Measurements from ENCODE around the gene BLOC1S2.
"Not testable (repeated sequence)": the region's sequence is repeated elsewhere in the genome, so short reads cannot be mapped to it uniquely, and the experiment has no call there.

Gene BLOC1S2

GRCh38 chr10:100289641-100290040, 3.2 kb upstream of the BLOC1S2 start:
- no peak for DNase-seq

DNA sequence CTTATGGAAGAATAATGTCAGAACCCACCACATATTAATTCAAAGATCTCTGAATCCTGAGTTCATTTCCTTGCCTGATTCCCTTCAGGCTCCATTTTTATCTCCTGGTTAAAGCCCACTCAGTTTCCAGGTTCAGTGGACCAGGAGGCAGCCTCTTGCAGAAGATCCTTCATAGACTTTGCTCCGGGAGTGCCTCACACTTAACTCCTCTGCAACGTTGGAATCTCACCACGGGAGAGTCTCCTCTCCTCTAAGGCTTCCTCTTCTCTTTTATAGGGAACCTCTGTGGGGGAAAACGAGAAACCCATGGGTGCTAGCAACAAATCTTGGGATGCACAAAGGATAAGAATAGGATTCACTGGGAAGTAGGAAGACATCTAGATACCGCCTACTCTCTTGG, 1.7 kb upstream of the BLOC1S2 start:
- DNase-seq: no peak

- DNase-seq: no peak
Measured at GRCh38 chr10:100287756-100288155, 1.3 kb upstream of the BLOC1S2 start.

DNA sequence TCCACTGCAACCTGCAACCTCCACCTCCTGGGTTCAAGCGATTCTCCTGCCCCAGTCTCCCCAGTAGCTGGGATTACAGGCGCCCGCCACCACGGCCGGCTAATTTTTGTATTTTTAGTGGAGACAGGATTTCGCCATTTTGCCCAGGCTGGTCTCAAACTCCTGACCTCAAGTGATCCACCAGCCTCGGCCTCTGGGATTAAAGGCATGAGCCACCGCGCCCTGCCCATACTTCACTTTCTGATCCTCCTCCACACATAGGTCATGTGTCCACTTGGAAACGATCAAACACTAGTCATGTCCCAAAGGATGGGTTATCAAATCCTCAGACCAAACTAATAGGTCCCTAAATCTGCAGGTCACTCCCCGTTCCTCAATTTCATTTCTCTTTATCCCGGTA, 1.2 kb downstream of the BLOC1S2 start:
- DNase-seq: not testable (repeated sequence)

DNA sequence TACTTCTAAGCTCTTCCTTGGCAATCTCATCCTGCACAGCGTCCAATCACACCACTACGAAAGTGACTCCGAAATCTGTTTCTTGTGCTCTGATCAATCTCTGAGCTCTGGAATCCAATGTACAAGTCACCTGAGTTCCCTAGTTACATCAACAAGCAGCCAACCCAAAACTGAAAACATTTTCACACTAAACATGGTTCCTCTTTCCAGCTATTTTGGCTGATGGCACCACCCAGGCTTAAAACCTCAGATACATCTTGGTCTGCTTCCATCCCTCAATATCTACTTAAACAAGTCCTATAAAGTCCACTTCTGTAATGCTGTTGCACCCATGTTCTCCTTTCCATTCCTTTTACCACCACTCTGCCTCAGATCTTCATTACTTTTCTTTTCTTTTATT, 3.6 kb downstream of the BLOC1S2 start:
- no peak for DNase-seq

- not testable (repeated sequence) for DNase-seq
Measured at GRCh38 chr10:100276971-100277370, 9.5 kb downstream of the BLOC1S2 start.

DNA sequence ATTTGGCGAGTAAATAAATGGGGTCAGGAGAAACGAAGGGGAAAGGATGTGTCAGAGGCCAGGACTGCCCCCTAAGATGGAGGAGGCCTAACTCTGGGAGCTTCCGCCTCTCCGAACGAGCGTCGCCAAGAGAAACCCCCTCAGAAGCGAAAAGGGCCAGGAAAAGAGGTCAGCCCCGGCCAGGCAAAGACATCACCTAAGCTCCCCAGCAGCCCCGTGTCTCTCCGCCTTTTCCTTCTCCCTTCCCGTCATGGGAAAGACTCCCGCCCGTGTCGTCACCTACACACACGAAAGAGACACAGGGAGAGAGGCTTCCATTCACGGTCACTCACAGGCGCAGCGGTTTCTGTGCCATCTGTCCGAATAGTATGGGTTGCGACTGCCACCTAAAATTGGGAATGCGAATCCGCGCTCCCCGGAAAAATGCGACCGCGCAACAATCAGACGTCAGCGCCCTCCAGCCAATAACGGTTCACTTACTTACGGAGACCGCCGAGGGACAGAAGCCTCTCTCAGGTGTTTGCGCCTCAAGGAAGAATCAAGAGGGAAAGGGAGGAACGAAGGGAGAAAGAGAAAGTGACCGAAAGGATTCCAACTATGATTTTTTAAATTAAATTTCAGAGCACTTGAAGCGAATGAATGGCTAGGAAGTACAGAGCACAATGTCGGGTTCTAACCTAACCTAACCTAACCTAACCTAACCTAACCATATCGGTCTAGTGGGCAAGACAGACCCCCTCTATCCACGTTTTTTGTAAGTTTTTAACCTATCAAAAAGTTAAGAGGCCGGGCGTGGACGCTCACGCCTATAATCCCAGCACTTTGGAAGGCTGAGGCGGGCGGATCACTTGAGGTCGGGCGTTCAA, 19.0 kb downstream of the BLOC1S2 start, which contains the start of gene CWF19L1:
TSS of gene CWF19L1 (minus strand) at position 400 of the 866 bp plus-strand sequence. CDS start at position 355, 45 bp downstream.
- peak; percentile 59 for DNase-seq

DNA sequence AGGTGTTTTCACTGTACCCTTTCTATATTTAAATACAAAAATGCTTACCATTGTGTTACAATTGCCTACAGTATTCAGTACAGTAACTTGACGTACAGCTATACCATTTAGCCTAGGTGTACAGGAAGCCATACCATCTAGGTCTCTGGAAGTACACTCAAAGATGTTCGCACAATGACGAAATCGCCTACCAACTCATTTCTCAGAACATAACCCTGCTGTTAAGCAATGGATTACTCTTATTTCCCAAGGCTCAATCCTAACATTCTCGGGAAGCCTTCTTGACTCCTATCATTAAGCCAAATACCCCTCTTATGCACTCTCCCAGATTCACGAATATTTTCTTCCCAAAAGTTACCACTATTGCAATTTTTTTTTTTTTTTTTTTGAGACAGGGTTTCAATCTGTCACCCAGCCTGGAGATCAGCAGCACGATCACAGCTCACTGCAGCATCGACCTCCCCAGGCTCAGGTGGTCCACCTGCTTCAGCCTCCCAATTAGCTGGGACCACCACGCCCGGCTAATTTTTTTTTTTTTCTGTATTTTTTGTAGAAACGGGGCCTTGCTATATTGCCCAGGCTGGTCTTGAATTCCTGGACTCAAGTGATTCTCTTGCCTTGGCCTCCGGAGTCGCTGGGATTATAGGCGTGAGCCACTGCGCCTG, 20.5 kb downstream of the BLOC1S2 start:
- DNase-seq: no peak

DNA sequence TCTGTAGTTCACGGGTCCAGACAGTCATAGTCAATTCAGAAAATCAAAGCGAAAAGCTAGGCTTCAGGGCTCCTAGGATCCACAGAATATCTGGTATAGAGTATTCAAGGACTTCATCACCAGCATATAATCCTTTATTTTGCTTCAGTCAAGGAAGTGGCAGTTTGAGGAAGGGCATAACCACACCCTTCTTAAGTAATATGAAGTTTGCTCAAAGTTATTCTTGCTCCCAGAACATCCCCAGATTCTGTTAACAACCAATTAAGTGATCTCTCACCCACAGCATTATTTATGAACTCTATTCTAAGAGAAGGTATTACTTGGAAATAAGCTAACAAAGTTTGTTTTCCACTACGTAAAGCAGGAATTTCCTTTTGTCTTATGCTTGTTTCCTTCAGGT, 32.3 kb downstream of the BLOC1S2 start:
- no peak for DNase-seq

DNA sequence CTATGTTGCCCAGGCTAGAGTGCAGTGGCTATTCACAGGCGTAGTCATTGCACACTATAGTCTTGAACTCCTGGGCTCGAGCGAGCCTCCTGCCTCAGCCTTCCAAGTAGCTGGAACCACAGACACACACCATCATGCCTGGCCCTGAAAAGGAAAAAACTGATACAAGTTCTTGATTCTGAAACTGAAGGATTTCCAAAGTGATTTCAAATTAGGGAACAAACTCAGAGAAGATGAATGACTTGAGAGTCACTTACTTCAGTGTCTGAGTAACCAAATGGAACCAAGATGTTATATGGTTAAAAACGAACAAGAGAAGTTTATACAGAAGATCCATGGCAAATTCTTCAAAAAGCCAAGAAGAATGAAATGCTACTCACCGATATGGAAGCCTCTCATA, 33.4 kb downstream of the BLOC1S2 start:
- DNase-seq: no peak

GRCh38 chr10:100248820-100249219, 37.7 kb downstream of the BLOC1S2 start:
- DNase-seq: no peak

DNA sequence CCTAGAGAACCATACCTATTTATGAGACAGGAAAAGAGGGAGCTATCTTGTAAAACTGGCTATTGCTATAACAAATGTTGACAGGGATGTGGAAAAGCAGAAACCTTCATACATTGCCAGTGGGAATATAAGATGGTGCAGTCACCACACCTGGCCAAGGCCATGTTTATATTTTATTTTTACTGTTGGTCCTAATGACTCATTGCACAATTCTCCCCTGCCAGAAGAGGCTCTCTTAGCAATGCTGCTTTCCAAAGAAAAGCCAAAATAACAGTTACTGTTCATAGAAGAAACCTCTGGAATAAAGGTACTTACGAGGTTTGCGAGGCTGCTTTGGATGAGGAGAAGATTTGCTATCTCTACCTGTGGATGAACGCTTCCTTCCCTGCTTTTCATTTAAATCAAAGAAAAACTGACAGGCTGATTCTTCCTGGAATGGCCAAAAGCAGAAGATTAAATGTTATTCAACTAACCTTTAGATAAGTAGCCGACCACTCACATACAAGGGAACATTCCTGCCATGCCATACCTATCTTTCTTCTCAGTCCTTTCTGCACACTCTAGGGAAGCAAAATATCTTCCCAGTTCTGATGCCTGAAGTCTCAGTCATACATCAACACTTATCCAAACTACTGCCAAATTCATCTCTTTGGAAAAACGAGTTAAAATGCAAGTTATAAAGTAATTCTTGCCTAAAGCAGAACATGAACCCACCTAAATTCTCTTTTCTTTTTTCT, 40.8 kb downstream of the BLOC1S2 start:
- no peak for DNase-seq

DNA sequence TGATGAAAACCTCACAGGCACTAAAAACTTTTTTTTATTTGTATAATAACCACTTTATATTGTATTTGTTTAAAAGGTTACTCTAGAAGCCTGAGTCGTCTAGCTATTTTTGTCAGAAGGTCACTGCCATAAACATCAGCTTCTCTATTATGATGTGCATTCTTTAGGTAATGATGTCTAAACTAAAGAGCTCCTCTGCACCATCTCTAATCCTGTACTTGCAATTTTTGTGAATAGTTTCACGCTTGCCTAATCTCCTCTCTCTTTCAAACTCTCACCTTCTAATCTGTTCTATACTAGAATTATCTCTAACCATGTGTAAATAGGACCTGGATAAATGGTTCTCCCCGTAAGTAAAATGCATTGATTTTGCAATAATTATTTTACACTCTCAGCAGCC, 46.6 kb downstream of the BLOC1S2 start:
- no peak for DNase-seq

- DNase-seq: no peak
Measured at GRCh38 chr10:100238429-100238828, 48.1 kb downstream of the BLOC1S2 start.

DNA sequence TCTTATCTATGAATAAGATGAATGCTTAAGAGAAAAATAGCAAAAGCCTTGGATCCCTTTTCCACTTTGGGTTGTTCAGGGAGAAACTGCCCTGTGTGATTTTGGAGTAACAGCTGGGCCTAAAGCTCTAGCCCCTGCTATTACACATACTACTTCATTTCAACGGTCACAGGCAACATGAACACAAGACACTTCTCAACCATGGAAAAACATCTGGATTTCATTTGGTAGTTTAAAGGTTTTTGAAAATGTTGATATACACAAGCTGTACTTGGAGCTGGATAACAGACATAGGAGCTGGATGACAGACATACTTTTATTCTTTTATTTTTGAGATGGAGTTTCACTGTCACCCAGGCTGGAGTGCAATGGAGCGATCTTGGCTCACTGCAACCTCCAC, 54.4 kb downstream of the BLOC1S2 start:
- no peak for DNase-seq

- no peak for DNase-seq
Measured at GRCh38 chr10:100229819-100230422, 56.6 kb downstream of the BLOC1S2 start.

DNA sequence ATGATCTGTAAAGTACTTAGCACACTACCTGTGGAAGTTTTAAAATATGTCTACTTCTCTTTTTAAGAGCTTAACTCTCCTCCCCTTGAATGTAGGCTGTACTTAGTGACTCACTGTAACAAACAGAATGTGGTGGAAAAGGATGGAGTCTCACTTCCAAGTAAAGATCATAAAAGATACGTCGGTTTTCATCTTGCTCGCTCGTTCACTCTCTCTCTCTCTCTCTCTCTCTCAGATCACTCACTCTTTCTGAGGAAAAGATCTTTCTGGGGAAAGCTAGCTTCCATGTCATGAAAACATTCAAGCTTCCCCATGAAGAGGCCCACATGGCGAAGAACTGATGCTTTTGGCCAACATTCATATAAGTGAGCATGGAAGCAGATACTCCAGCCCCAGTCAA, 62.6 kb downstream of the BLOC1S2 start:
- DNase-seq: no peak
